ENCODE measurements around the gene PITPNC1. TPM values are rescaled to one million over a fixed set of nuclear protein-coding genes. Genes with fewer than 3 reads are reported as not detected.
A peak's percentile ranks its signal among the peaks of the same experiment; 100 is the strongest.

Gene PITPNC1
- total and polyA plus RNA-seq, 2 of the 13 experiments (the other 11 are each of a cell fraction or from before 2014, with no cell fraction given), result 4.1 to 5.7 TPM

GRCh38 chr17:67476787-67477335 is 99.8 kb downstream of the PITPNC1 start (continued):
- TF ChIP-seq ZSCAN31 (CRISPR knock-in tag; IDR thresholded peaks at IDR 0.05; ENCODE audit: low read depth), result no peak

- no TSS peak for BruUV-seq (replicated peaks)
- 60% methylated on average over 4 of the region's 4 CpGs for WGBS (ENCODE audit: low lambda C conversion rate)
- Histone ChIP-seq H3K27ac (ENCODE audit: extremely low read length, insufficient read depth, low read length) (no peak overlapping the region), H3K9me3 (ENCODE audit: low read length) (no peaks in the 10 kb centered on the region), H3K79me2 (ENCODE audit: insufficient read depth, low read length) (no peaks in the 10 kb centered on the region), H3K4me1 (ENCODE audit: insufficient read depth, low read length) (peaks cover 9% of the 10 kb centered on the region; the same call in 1 of the 2 replicates), H3K27me3 (ENCODE audit: control insufficient read depth in 1 of 2, insufficient read depth in 2 of 2, low read length in 2 of 2) (no peaks in the 10 kb centered on the region), H3K9ac (ENCODE audit: insufficient read depth, low read depth, low read length) (no peak overlapping the region), H3K4me2 (ENCODE audit: low read depth, low read length) (peak overlapping the region; percentile 18; the same call in 1 of the 2 replicates), H2AFZ (ENCODE audit: low read length) (no peak overlapping the region), H3K36me3 (replicated peaks in 1 of 2; ENCODE audit: control insufficient read depth in 1 of 2, insufficient read depth in 2 of 2, low read length in 2 of 2) (no peaks in the 10 kb centered on the region), H3K4me3 (replicated peaks in 1 of 3; ENCODE audit: insufficient read depth in 1 of 3, low read depth in 2 of 3, low read length in 3 of 3) (no peak overlapping the region), H4K20me1 (ENCODE audit: insufficient read depth, low read length) (no peaks in the 10 kb centered on the region)
- CTCF ChIA-PET (ENCODE audit: low intra/inter-chr PET ratio, low total read pairs), result no interaction called here
- FAIRE-seq, result no peak
- POLR2A ChIA-PET, result no interaction called here
- intact Hi-C loops (cut with micrococcal nuclease; ENCODE audit: unreplicated experiment), result no loop called here
- in situ Hi-C loops (cut with HindIII; ENCODE audit: extremely low pct_ligation_motif_present, low pct_unique_long_range_greater_than_20kb), result no loop called here
- ATAC-seq, result peak; percentile 45; the same call in 1 of the 3 replicates
- no peak for DNase-seq (ENCODE audit: low spot score)
- TF ChIP-seq MTA3 (CRISPR knock-in tag; IDR thresholded peaks at IDR 0.05), result no peak
- no peak for TF ChIP-seq ZNF574 (CRISPR knock-in tag; IDR thresholded peaks at IDR 0.05)
- TF ChIP-seq GMEB2 (CRISPR knock-in tag; IDR thresholded peaks at IDR 0.05; ENCODE audit: low read depth), result no peak
- TF ChIP-seq MIER2 (CRISPR knock-in tag; IDR thresholded peaks at IDR 0.05), result no peak
- TF ChIP-seq SETDB1 (CRISPR knock-in tag; IDR thresholded peaks at IDR 0.05; ENCODE audit: borderline replicate concordance), result no peak
- no peak for TF ChIP-seq ATF4 (CRISPR knock-in tag; IDR thresholded peaks at IDR 0.05)
- TF ChIP-seq PATZ1 (CRISPR knock-in tag; IDR thresholded peaks at IDR 0.05), result no peak
- TF ChIP-seq SIX4 (CRISPR knock-in tag; IDR thresholded peaks at IDR 0.05), result no peak
- no peak for TF ChIP-seq TCF7 (IDR thresholded peaks at IDR 0.05; ENCODE audit: low read depth)
- TF ChIP-seq LCORL (IDR thresholded peaks at IDR 0.05), result no peak
- no peak for TF ChIP-seq LCORL (CRISPR knock-in tag; IDR thresholded peaks at IDR 0.05)
- no peak for TF ChIP-seq REXO4 (CRISPR knock-in tag; IDR thresholded peaks at IDR 0.05; ENCODE audit: borderline replicate concordance)
- no peak for TF ChIP-seq PAWR (CRISPR knock-in tag; IDR thresholded peaks at IDR 0.05; ENCODE audit: borderline replicate concordance)
- TF ChIP-seq CBX1 (IDR thresholded peaks at IDR 0.05; ENCODE audit: low read depth), result no peak
- no peak for TF ChIP-seq FOXO1 (CRISPR knock-in tag; IDR thresholded peaks at IDR 0.05)
These were observed 100.6 kb downstream of the PITPNC1 start for GRCh38 chr17:67477687-67478086.
